ENCODE data around the gene PEX16.
A peak's percentile ranks its signal among the peaks of the same experiment; 100 is the strongest.

The PEX16 gene

DNA sequence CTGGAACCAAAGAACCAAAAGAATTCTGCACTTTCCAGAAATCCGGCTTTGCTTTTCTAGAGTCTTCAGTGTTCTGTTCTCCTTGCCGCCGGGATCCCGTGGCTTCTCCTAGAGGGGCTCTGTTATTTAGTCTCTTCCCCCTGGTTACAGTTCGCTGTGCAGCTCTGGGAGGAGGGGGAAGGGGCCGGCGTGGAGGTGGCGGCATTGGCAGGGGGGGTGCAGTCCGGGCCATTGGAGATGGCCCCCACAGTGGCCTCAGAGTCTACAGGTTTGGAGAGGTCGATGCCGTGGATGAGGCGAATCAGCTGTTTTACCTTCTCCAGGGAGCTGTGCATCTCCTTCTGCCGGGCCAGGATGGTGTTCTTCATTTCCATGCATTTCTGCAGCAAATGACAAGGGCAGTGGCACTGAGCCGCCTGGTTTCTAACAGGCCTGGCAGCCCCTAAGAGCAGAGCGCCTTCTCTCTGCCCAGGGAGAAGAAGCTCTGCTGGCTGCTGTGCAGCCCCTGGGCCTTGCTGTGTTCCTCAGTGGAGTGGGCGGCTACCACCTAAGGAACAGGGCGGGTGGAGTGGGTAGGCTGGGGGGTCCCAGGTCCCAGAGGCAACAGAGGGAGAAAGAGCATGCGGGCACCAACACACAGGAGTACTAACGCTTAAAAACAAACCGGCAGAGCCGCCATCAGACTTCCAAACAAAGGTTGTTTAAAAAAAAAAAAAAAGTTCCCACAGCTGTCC lies 16.3 kb upstream of the PEX16 start:
- no peak overlapping the region for H3K14ac ChIP-seq (ENCODE audit: low read length)
- H2AFZ ChIP-seq (ENCODE audit: insufficient read depth, low read length, poor library complexity): no peak overlapping the region
- H3K9me3 ChIP-seq (ENCODE audit: insufficient read depth, low read depth, low read length): no peaks in the 10 kb centered on the region
- no peak overlapping the region for H3K23ac ChIP-seq (ENCODE audit: low read length)
- peak overlapping the region; percentile 18 for H2BK5ac ChIP-seq (ENCODE audit: low read depth, low read length, poor library complexity)
- peaks cover 3% of the 10 kb centered on the region for H3K79me1 ChIP-seq (ENCODE audit: low read length)
- H3K4me3 ChIP-seq (ENCODE audit: low read depth, low read length): no peak overlapping the region
- H4K91ac ChIP-seq (ENCODE audit: low read depth, low read length): peak overlapping the region; percentile 10
- H3K27me3 ChIP-seq (ENCODE audit: insufficient read depth, low read length): no peaks in the 10 kb centered on the region
- H3K4me1 ChIP-seq (ENCODE audit: control insufficient read depth in 1 of 2, insufficient read depth in 2 of 2, low read length in 2 of 2): peaks cover 12 to 18% of the 10 kb centered on the region in 2 experiments
- no peaks in the 10 kb centered on the region for H3K79me2 ChIP-seq (ENCODE audit: control insufficient read depth, insufficient read depth, low read length, poor library complexity)
- H3K36me3 ChIP-seq (ENCODE audit: control insufficient read depth in 1 of 2, insufficient read depth in 2 of 2, low read length in 2 of 2): peaks cover 23 to 24% of the 10 kb centered on the region in 2 experiments
- no peak overlapping the region for H3K4me2 ChIP-seq (ENCODE audit: low read length)
- H3K27ac ChIP-seq (ENCODE audit: low read depth, low read length): peak overlapping the region; percentile 5
- no peak overlapping the region for H3K4ac ChIP-seq (ENCODE audit: low read depth, low read length)
- H3K9ac ChIP-seq (ENCODE audit: low read length): no peak overlapping the region
- H2BK12ac ChIP-seq (ENCODE audit: low read length): no peak overlapping the region
- no peak overlapping the region for H4K12ac ChIP-seq (ENCODE audit: low read depth, low read length)
- no peak overlapping the region for H2BK120ac ChIP-seq (ENCODE audit: insufficient read depth, low read length, poor library complexity)
- no peak overlapping the region for H3K18ac ChIP-seq (ENCODE audit: low read length)
- no peak overlapping the region for H4K8ac ChIP-seq (ENCODE audit: low read depth, low read length)
- DNase-seq: no peak
- no CpG with 5 or more reads among the region's 21 CpGs for WGBS (ENCODE audit: extremely low coverage, insufficient coverage, insufficient read length)
- no peak overlapping the region for H2AK5ac ChIP-seq (ENCODE audit: low read length)

GRCh38 chr11:45933131-45933831 lies 15.6 kb upstream of the PEX16 start:
- Histone ChIP-seq H3K4ac (ENCODE audit: low read depth, low read length) (no peak overlapping the region), H2AK5ac (ENCODE audit: low read length) (no peak overlapping the region)

GRCh38 chr11:45932217-45932616 lies 14.5 kb upstream of the PEX16 start:
- H4K91ac ChIP-seq (ENCODE audit: low read depth, low read length): no peak overlapping the region
- no peak overlapping the region for H4K8ac ChIP-seq (ENCODE audit: low read depth, low read length)
- H3K27ac ChIP-seq (ENCODE audit: low read depth, low read length): no peak overlapping the region
- no peak for DNase-seq
- H3K27me3 ChIP-seq (ENCODE audit: insufficient read depth, low read length): no peaks in the 10 kb centered on the region
- no peak overlapping the region for H3K14ac ChIP-seq (ENCODE audit: low read length)
- H3K9me3 ChIP-seq (ENCODE audit: insufficient read depth, low read depth, low read length): no peaks in the 10 kb centered on the region
- no peak overlapping the region for H2AK5ac ChIP-seq (ENCODE audit: low read length)
- no CpG with 5 or more reads among the region's 8 CpGs for WGBS (ENCODE audit: extremely low coverage, insufficient coverage, insufficient read length)
- no peak overlapping the region for H3K4me2 ChIP-seq (ENCODE audit: low read length)
- H3K9ac ChIP-seq (ENCODE audit: low read length): no peak overlapping the region
- H2BK120ac ChIP-seq (ENCODE audit: insufficient read depth, low read length, poor library complexity): no peak overlapping the region
- no peak overlapping the region for H2BK12ac ChIP-seq (ENCODE audit: low read length)
- H3K4ac ChIP-seq (ENCODE audit: low read depth, low read length): no peak overlapping the region
- peaks cover 19 to 23% of the 10 kb centered on the region in 2 experiments for H3K4me1 ChIP-seq (ENCODE audit: control insufficient read depth in 1 of 2, insufficient read depth in 2 of 2, low read length in 2 of 2)
- no peak overlapping the region for H3K4me3 ChIP-seq (ENCODE audit: low read depth, low read length)
- H4K12ac ChIP-seq (ENCODE audit: low read depth, low read length): no peak overlapping the region
- H3K79me2 ChIP-seq (ENCODE audit: control insufficient read depth, insufficient read depth, low read length, poor library complexity): no peaks in the 10 kb centered on the region
- H3K18ac ChIP-seq (ENCODE audit: low read length): no peak overlapping the region
- peaks cover 5% of the 10 kb centered on the region for H3K79me1 ChIP-seq (ENCODE audit: low read length)
- no peak overlapping the region for H3K23ac ChIP-seq (ENCODE audit: low read length)
- no peak overlapping the region for H2BK5ac ChIP-seq (ENCODE audit: low read depth, low read length, poor library complexity)
- no peak overlapping the region for H2AFZ ChIP-seq (ENCODE audit: insufficient read depth, low read length, poor library complexity)
- peaks cover 20 to 24% of the 10 kb centered on the region in 2 experiments for H3K36me3 ChIP-seq (ENCODE audit: control insufficient read depth in 1 of 2, insufficient read depth in 2 of 2, low read length in 2 of 2)

More at GRCh38 chr11:45933131-45933831, 15.6 kb upstream of the PEX16 start:
- Histone ChIP-seq H3K36me3 (ENCODE audit: control insufficient read depth in 1 of 2, insufficient read depth in 2 of 2, low read length in 2 of 2) (peaks cover 23 to 24% of the 10 kb centered on the region in 2 experiments), H3K9me3 (ENCODE audit: insufficient read depth, low read depth, low read length) (no peaks in the 10 kb centered on the region), H4K91ac (ENCODE audit: low read depth, low read length) (no peak overlapping the region), H3K4me2 (ENCODE audit: low read length) (no peak overlapping the region), H3K27me3 (ENCODE audit: insufficient read depth, low read length) (no peaks in the 10 kb centered on the region), H3K4me1 (ENCODE audit: control insufficient read depth in 1 of 2, insufficient read depth in 2 of 2, low read length in 2 of 2) (peaks cover 14 to 18% of the 10 kb centered on the region in 2 experiments), H3K23ac (ENCODE audit: low read length) (no peak overlapping the region), H3K79me2 (ENCODE audit: control insufficient read depth, insufficient read depth, low read length, poor library complexity) (no peaks in the 10 kb centered on the region), H2BK12ac (ENCODE audit: low read length) (no peak overlapping the region), H4K12ac (ENCODE audit: low read depth, low read length) (no peak overlapping the region), H3K27ac (ENCODE audit: low read depth, low read length) (no peak overlapping the region), H2BK5ac (ENCODE audit: low read depth, low read length, poor library complexity) (no peak overlapping the region), H3K9ac (ENCODE audit: low read length) (no peak overlapping the region), H2BK120ac (ENCODE audit: insufficient read depth, low read length, poor library complexity) (no peak overlapping the region), H4K8ac (ENCODE audit: low read depth, low read length) (no peak overlapping the region), H3K14ac (ENCODE audit: low read length) (no peak overlapping the region), H3K4me3 (ENCODE audit: low read depth, low read length) (no peak overlapping the region), H2AFZ (ENCODE audit: insufficient read depth, low read length, poor library complexity) (no peak overlapping the region), H3K18ac (ENCODE audit: low read length) (no peak overlapping the region), H3K79me1 (ENCODE audit: low read length) (peaks cover 3% of the 10 kb centered on the region)
- WGBS (ENCODE audit: extremely low coverage, insufficient coverage, insufficient read length): no CpG with 5 or more reads among the region's 15 CpGs
- no peak for DNase-seq

GRCh38 chr11:45931739-45932138 lies 14.1 kb upstream of the PEX16 start:
- peaks cover 20 to 24% of the 10 kb centered on the region in 2 experiments for H3K36me3 ChIP-seq (ENCODE audit: control insufficient read depth in 1 of 2, insufficient read depth in 2 of 2, low read length in 2 of 2)
- no peak overlapping the region for H4K8ac ChIP-seq (ENCODE audit: low read depth, low read length)
- H3K9me3 ChIP-seq (ENCODE audit: insufficient read depth, low read depth, low read length): no peaks in the 10 kb centered on the region
- no peak overlapping the region for H2BK120ac ChIP-seq (ENCODE audit: insufficient read depth, low read length, poor library complexity)
- H2BK5ac ChIP-seq (ENCODE audit: low read depth, low read length, poor library complexity): no peak overlapping the region
- H3K14ac ChIP-seq (ENCODE audit: low read length): no peak overlapping the region
- no peak overlapping the region for H4K91ac ChIP-seq (ENCODE audit: low read depth, low read length)
- no peaks in the 10 kb centered on the region for H3K79me2 ChIP-seq (ENCODE audit: control insufficient read depth, insufficient read depth, low read length, poor library complexity)
- H3K23ac ChIP-seq (ENCODE audit: low read length): no peak overlapping the region
- H3K27ac ChIP-seq (ENCODE audit: low read depth, low read length): no peak overlapping the region
- WGBS (ENCODE audit: extremely low coverage, insufficient coverage, insufficient read length): no CpG with 5 or more reads among the region's 10 CpGs
- no peak overlapping the region for H3K9ac ChIP-seq (ENCODE audit: low read length)
- H3K27me3 ChIP-seq (ENCODE audit: insufficient read depth, low read length): no peaks in the 10 kb centered on the region
- H3K18ac ChIP-seq (ENCODE audit: low read length): no peak overlapping the region
- no peak overlapping the region for H2BK12ac ChIP-seq (ENCODE audit: low read length)
- H3K4me1 ChIP-seq (ENCODE audit: control insufficient read depth in 1 of 2, insufficient read depth in 2 of 2, low read length in 2 of 2): peaks cover 19 to 25% of the 10 kb centered on the region in 2 experiments
- H3K4me3 ChIP-seq (ENCODE audit: low read depth, low read length): no peak overlapping the region
- no peak overlapping the region for H2AFZ ChIP-seq (ENCODE audit: insufficient read depth, low read length, poor library complexity)
- H4K12ac ChIP-seq (ENCODE audit: low read depth, low read length): no peak overlapping the region
- H3K4ac ChIP-seq (ENCODE audit: low read depth, low read length): no peak overlapping the region
- peaks cover 5% of the 10 kb centered on the region for H3K79me1 ChIP-seq (ENCODE audit: low read length)
- DNase-seq: no peak
- H3K4me2 ChIP-seq (ENCODE audit: low read length): no peak overlapping the region
- no peak overlapping the region for H2AK5ac ChIP-seq (ENCODE audit: low read length)
